ENCODE data around the gene CHTF18.

Gene CHTF18

DNA sequence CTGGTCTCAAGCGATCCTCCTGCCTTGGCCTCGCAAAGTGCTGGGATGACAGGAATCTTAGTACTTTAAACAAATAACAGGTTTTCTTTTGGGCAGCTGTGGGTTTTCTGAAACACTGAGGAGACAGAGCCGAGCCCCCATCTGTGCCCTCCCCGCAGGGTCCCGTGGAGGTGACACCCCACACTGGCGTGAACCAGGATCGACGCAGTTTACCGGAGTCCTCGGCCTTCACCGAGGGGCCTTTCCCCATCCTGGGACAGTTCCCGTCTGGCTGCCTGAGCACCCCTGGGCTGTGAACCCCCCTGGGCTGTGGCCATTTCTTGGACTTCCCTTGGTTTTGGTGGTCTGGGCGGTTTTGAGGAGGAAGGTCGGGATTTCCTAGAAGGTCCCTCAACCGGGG, 27.4 kb downstream of the CHTF18 start:
- Histone ChIP-seq H3F3A (ENCODE audit: control insufficient read depth, insufficient read depth) (no peaks in the 10 kb centered on the region), H4K20me1 (ENCODE audit: control insufficient read depth, insufficient read depth, low read depth, low read length) (no peaks in the 10 kb centered on the region), H3K27me3 (ENCODE audit: control insufficient read depth, low read length) (peaks cover 25% of the 10 kb centered on the region), H3K4me1 (ENCODE audit: control insufficient read depth, low read length) (peaks cover 14% of the 10 kb centered on the region), H3K27ac (ENCODE audit: low read depth, low read length) (no peak overlapping the region), H3K9me3 (ENCODE audit: control insufficient read depth, insufficient read depth, low read length) (peaks cover 6% of the 10 kb centered on the region; the same call in 1 of the 2 replicates), H3K36me3 (ENCODE audit: control insufficient read depth, low read length) (no peaks in the 10 kb centered on the region), H3K4me3 (ENCODE audit: low read length) (no peak overlapping the region), H3K4me2 (ENCODE audit: low read length) (no peak overlapping the region), H3K79me2 (ENCODE audit: control insufficient read depth, low read length) (no peaks in the 10 kb centered on the region), H3K9me2 (replicated peaks; ENCODE audit: control insufficient read depth, low read length) (no peaks in the 10 kb centered on the region)
- TF ChIP-seq EZH2phosphoT487 (IDR thresholded peaks at IDR 0.05; ENCODE audit: borderline replicate concordance, low read length) = no peak
- TF ChIP-seq, protein P1, sequence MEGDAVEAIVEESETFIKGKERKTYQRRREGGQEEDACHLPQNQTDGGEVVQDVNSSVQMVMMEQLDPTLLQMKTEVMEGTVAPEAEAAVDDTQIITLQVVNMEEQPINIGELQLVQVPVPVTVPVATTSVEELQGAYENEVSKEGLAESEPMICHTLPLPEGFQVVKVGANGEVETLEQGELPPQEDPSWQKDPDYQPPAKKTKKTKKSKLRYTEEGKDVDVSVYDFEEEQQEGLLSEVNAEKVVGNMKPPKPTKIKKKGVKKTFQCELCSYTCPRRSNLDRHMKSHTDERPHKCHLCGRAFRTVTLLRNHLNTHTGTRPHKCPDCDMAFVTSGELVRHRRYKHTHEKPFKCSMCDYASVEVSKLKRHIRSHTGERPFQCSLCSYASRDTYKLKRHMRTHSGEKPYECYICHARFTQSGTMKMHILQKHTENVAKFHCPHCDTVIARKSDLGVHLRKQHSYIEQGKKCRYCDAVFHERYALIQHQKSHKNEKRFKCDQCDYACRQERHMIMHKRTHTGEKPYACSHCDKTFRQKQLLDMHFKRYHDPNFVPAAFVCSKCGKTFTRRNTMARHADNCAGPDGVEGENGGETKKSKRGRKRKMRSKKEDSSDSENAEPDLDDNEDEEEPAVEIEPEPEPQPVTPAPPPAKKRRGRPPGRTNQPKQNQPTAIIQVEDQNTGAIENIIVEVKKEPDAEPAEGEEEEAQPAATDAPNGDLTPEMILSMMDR (IDR thresholded peaks at IDR 0.05; ENCODE audit: low read depth, low read length, poor library complexity, severe bottlenecking) = no peak

DNA sequence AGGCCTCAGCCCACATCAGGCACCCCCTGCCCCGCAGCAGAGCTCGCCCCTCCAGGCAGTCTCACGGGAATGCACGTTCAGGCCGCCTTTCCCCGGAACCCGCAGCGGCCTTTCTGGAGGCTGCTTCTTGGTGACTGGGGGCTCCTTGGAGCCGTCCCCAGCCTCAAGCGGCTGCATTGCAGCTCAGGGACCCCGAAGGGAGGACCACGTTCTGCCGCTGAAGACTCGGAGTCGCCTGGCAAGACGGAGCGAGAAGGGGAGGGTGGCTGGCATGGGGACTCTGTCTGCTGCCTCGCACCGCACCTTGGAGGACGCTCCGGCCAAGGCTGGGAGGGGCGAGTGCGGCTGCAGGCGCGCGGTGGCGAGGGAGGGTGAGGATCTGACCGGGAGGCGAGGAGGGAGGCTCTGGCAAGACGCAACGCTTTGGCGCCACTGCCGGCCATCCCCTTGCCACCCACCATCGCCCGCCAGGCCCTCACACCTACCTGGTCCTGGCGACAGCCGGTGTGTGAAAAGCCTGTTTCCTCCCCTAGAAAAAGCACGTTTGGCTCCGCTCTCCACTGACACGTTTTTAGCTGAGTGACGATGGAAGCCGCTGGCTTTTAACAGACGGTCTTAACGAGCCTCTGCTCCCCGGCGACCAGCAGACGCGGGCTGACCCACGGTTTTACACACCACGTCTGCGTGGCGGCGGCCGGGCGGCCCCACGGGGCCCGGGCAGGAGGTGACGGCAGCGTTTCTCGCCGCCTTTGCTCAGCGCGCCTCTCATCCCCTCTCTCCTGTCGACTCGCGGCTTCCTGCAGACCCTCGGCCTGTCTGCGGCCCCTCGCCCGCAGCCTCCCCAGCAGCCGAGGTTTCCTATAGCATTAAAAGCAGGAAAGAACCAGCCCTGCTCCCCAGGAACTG, 28.8 kb downstream of the CHTF18 start:
- H3K4me1 ChIP-seq (ENCODE audit: control insufficient read depth, low read length) = peaks cover 14% of the 10 kb centered on the region
- H4K20me1 ChIP-seq (ENCODE audit: control insufficient read depth, insufficient read depth, low read depth, low read length) = no peaks in the 10 kb centered on the region
- H3K9me3 ChIP-seq (ENCODE audit: control insufficient read depth, insufficient read depth, low read length) = peaks cover 6% of the 10 kb centered on the region; the same call in 1 of the 2 replicates
- H3K27ac ChIP-seq (ENCODE audit: low read depth, low read length) = no peak overlapping the region
- H3K9me2 ChIP-seq (replicated peaks; ENCODE audit: control insufficient read depth, low read length) = no peaks in the 10 kb centered on the region
- no peaks in the 10 kb centered on the region for H3F3A ChIP-seq (ENCODE audit: control insufficient read depth, insufficient read depth)
- H3K4me2 ChIP-seq (ENCODE audit: low read length) = no peak overlapping the region
- no peaks in the 10 kb centered on the region for H3K79me2 ChIP-seq (ENCODE audit: control insufficient read depth, low read length)
- TF ChIP-seq, protein P1 (IDR thresholded peaks at IDR 0.05; ENCODE audit: low read depth, low read length, poor library complexity, severe bottlenecking) = no peak
- TF ChIP-seq EZH2phosphoT487 (IDR thresholded peaks at IDR 0.05; ENCODE audit: borderline replicate concordance, low read length) = no peak
- H3K36me3 ChIP-seq (ENCODE audit: control insufficient read depth, low read length) = no peaks in the 10 kb centered on the region
- no peak overlapping the region for H3K4me3 ChIP-seq (ENCODE audit: low read length)
- peaks cover 18% of the 10 kb centered on the region for H3K27me3 ChIP-seq (ENCODE audit: control insufficient read depth, low read length)

DNA sequence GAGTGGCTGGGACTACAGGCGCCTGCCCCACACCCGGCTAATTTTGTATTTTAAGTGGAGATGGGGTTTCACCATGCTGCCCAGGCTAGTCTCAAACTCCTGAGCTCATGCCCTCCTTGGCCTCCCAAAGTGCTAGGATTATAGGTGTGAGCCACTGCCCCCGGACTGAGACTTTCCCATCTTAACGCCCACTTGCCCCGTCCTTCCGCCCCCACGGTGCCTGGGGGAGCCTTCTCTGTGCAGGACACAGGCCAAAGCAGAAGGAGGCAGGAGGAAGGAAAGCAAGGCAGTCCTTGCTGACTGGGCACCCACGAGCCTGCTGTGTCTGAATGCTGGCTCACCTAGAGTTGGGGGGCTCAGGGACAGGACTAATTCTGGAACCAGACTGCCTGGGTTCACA, 29.7 kb downstream of the CHTF18 start:
- H3K27ac ChIP-seq (ENCODE audit: low read depth, low read length) = no peak overlapping the region
- H3K9me2 ChIP-seq (replicated peaks; ENCODE audit: control insufficient read depth, low read length) = no peaks in the 10 kb centered on the region
- no peak overlapping the region for H3K4me2 ChIP-seq (ENCODE audit: low read length)
- H3K79me2 ChIP-seq (ENCODE audit: control insufficient read depth, low read length) = no peaks in the 10 kb centered on the region
- H3K9me3 ChIP-seq (ENCODE audit: control insufficient read depth, insufficient read depth, low read length) = peaks cover 6% of the 10 kb centered on the region; the same call in 1 of the 2 replicates
- H3F3A ChIP-seq (ENCODE audit: control insufficient read depth, insufficient read depth) = no peaks in the 10 kb centered on the region
- TF ChIP-seq, protein P1 (IDR thresholded peaks at IDR 0.05; ENCODE audit: low read depth, low read length, poor library complexity, severe bottlenecking) = no peak
- TF ChIP-seq EZH2phosphoT487 (IDR thresholded peaks at IDR 0.05; ENCODE audit: borderline replicate concordance, low read length) = no peak
- H3K36me3 ChIP-seq (ENCODE audit: control insufficient read depth, low read length) = no peaks in the 10 kb centered on the region
- no peak overlapping the region for H3K4me3 ChIP-seq (ENCODE audit: low read length)
- no peaks in the 10 kb centered on the region for H4K20me1 ChIP-seq (ENCODE audit: control insufficient read depth, insufficient read depth, low read depth, low read length)
- peaks cover 13% of the 10 kb centered on the region for H3K27me3 ChIP-seq (ENCODE audit: control insufficient read depth, low read length)
- peaks cover 14% of the 10 kb centered on the region for H3K4me1 ChIP-seq (ENCODE audit: control insufficient read depth, low read length)
